GM21576 (cell line): Measurements from ENCODE around the gene ZNF385D.

Experiments
- ATAC-seq: cut with Tn5 transposase; IDR thresholded peaks from one replicate; pipeline ENCODE4 v1.9.1; 2021; ENCODE audit warnings: mild to moderate bottlenecking, moderate library complexity; ENCODE audit not compliant: unreplicated experiment

Gene ZNF385D

DNA sequence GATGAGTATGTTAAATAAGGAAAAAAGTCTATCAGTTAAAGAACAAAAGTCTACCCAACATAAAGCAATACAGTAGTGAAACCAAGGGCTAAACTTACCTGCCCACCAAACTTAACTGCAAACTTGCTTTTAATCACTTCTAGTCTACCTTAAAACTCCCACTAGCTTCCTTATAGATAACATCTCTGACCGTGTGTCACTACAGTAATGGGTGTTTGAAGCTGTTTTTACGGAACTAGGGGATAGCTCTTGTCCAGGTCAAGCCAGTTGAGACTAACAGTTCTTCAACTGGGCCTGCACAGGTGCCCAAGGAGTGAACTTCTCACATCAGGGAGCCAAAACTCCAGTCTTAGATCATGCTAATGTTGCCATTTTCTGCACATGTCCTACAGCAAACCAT, 132.3 kb downstream of the ZNF385D start:
- ATAC-seq = no peak

GRCh38 chr3:21613372-21614070, 137.5 kb downstream of the ZNF385D start:
- no peak for ATAC-seq

GRCh38 chr3:21601178-21601577, 149.8 kb downstream of the ZNF385D start:
- ATAC-seq = no peak

DNA sequence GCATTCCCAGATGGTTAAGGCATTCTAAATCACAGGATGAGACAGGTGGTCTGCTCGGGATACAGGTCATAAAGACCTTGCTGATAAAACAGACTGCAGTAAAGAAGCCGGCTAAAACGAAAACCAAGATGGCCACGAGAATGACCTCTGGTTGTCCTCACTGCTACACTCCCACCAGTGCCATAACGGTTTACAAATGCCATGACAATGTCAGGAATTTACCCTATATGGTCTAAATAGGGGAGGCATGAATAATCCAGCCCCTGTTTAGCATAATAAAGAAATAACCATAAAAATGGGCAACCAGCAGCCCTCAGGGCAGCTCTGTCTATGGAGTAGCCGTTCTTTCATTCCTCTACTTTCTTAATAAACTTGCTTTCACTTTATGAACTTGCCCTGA, 151.1 kb downstream of the ZNF385D start:
- ATAC-seq = no peak

GRCh38 chr3:21592828-21593227, 158.2 kb downstream of the ZNF385D start:
- ATAC-seq = no peak

DNA sequence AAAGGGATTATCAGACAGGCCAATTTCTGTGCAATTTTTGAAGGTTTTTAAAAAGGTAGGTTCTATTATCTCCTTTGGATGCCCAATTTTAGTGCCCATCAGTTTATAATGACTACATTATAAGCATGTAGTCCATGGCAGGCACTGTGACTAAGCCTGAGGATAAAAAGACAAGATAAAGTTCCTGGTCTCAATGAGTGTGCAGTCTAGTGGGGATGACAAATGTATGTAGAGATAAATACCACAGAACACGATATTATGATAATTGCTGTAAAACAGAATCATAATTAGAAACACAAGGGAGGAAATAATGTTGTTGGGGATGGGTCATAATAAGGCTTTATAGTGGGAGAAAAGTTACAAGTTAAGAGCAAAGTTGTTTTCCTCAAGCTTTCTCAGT, 163.1 kb downstream of the ZNF385D start:
- no peak for ATAC-seq

- no peak for ATAC-seq
Measured at GRCh38 chr3:21585216-21585740, 165.7 kb downstream of the ZNF385D start.

DNA sequence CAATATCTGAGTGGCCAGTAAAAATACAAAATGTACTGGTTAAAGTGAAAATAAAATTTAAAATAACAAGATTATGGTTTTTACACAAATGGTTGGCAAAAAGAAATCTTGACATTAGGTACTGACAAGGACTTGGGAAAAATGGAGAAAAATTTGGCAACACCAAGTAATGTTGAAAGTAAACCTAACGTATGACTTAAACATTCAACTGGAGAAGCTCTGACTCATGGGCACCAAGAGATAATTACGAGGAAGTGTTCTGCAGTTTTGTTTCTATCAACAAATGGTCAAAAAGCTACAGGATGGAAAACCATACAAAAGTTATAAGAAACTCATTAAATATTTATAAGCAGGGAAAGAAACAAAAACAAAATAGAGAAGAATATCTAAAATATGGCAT, 177.7 kb downstream of the ZNF385D start:
- no peak for ATAC-seq

- ATAC-seq = no peak
Measured at GRCh38 chr3:21564531-21564930, 186.5 kb downstream of the ZNF385D start.

DNA sequence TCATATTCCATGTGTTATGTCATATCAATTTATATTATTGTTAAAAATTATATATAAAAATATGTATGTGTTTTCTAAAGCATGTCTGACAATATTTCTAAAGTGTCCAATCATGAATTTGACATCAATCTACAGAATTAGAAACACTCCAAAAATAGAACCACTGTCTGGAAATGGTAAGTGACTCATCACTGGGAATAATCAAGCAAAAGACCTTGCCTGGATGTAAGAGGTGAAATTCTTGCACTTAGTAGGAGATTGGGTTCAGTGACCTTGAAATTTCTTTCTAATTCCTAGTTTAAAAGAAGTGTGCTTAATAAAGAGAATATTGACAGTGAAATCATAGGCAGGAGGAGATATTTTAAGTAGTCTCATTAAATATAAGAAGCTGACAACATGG, 188.8 kb downstream of the ZNF385D start:
- no peak for ATAC-seq

DNA sequence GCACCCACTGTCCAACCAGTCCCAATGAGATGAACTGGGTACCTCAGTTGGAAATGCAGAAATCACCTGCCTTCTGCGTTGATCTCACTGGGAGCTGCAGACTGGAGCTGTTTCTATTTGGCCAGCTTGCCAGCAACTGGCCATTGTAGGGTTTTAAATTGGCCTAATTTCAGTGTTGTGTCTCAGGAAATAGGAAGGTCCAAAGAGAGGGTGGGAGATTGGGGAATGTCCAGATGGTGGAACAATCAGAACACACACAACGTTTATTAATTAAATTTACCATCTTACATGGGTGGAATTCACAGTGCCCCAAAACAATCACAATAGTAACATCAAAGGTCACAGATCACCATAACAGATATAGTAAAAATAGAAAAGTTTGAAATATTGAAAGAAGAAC, 189.5 kb downstream of the ZNF385D start:
- ATAC-seq = no peak

DNA sequence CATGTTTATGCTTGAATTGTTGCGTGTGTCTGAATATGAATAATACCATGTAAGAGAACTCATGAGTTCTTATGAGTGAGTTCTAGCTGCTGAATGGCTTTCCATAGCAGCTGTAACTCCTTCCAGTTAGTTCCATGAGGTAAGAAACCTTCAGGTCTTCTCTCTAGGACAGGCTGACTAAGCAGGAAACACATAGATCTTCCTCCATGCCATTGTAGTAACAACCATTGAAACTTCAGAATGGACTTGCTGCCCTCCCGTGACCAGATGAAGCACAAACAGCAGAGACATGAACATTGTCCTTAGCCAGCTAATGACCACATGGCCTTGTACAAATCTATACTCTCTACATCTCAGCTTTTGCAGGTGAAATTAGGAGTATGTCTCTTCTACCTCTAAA, 200.0 kb downstream of the ZNF385D start:
- no peak for ATAC-seq

GRCh38 chr3:21544076-21544462, 206.9 kb downstream of the ZNF385D start:
- no peak for ATAC-seq

- no peak for ATAC-seq
Measured at GRCh38 chr3:21543380-21544075, 207.5 kb downstream of the ZNF385D start.

DNA sequence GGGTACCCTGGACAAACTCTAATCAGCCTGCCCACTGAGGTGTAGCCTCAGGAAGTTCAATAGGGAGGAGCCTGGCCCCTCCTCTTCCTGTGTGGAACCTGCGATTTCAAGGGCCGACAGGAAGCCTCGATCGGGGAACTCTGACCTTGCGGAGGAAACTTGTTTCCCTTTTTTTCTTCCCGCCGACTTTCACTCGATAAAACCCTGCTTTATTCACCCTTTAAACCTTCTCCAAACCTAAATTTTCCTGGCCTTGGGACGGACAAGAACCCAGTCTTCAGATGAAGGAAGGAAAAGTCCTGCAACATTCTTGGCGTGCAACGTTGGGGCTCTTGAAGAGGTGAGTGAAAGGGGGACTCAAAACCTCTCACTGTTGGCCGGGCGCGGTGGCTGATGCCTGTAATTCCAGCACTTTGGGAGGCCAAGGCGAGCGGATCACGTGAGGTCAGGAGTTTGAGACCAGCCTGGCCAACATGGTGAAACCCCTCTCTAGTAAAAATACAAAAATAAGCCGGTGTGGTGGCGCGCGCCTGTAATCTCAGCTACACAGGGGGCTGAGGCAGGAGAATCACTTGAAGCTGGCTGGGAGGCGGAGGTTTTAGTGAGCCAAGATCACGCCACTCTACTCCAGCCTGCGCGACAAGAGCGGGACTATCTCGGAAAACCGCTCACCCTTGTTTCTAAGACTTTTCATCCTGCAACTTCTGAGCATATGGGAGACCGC, 208.2 kb downstream of the ZNF385D start:
- no peak for ATAC-seq

- no peak for ATAC-seq
Measured at GRCh38 chr3:21540265-21540664, 210.7 kb downstream of the ZNF385D start.

DNA sequence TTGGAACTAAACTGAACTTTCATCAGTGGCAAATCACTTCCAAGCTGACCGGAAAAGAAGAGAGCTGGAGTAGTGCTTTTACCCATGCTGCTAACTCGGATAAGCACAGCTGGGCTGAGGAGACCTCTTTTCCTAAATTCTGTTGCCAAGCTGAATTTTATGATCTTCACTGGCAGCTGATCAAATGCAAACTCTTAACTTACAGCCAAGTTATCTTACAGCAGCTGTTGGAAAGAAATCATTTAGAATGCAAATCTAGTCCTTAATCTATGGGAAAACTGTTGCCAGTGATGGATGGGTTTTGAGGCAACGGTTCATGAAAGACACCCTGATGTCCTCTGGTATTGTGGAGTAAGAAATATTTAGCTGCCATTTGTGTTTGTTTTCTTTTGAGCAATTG, 216.5 kb downstream of the ZNF385D start:
- ATAC-seq = no peak

- ATAC-seq = no peak
Measured at GRCh38 chr3:21533002-21533401, 218.0 kb downstream of the ZNF385D start.

GRCh38 chr3:21531909-21532308, 219.1 kb downstream of the ZNF385D start:
- ATAC-seq = no peak

DNA sequence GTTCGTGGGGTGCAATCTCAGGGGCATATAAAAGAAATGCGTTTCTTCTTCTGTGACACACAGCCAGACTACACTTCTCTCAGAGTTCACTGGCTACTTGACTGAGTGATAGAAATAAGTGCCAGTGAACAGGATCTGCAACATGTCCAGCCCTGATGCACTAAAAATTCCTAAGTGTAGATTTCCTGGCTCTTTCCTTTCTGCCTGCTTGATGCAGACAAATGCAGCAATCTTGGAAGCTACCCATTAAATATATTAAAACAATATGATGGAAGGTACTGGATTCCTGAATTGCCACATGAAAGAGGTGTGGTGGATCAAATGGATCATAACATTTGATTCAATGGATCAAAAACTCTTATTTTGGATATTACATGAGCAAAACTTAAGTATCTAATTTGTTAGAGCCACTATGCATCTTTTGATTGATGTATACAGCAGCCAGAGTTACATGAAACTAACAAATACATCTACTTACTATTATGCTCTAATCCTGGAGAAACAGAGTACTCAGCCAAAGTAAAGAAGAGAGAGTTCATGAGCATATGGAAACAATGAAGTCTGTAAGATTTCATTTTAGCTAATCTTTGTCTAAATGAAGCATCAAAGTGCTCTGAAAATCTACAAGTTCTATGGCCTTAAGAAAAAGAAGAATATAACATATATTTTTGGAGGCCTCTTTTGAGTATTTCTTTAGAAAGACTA, 222.6 kb downstream of the ZNF385D start:
- no peak for ATAC-seq

- ATAC-seq = no peak
Measured at GRCh38 chr3:21526461-21526860, 224.5 kb downstream of the ZNF385D start.
